Astrocyte of the cerebellum (primary cell): ENCODE measurements around the gene SNED1.

Experiments
- DNase-seq: peaks from one replicate; pipeline ENCODE4 v3.0.0-alpha.2; 2011; ENCODE audit warnings: low read depth
- H3K4me3 ChIP-seq: 2 replicates; pipeline ENCODE4 v1.5.1; 2011; ENCODE audit warnings: mild to moderate bottlenecking, low read depth, low read length, moderate library complexity
- CTCF ChIP-seq: IDR thresholded peaks from 2 replicates; pipeline ENCODE4 v1.5.1; 2012; ENCODE audit warnings: low read length, low read depth, moderate library complexity, mild to moderate bottlenecking; ENCODE audit errors: missing control alignments
- in situ Hi-C: cut with HindIII; loops from 2 replicates; pipeline ENCODE4 v1.10.0; 2017; ENCODE audit warnings: low sequenced_read_pairs

Gene SNED1

GRCh38 chr2:240964704-240965295 is 33.6 kb upstream of the SNED1 start:
- no peak for TF ChIP-seq CTCF
- no peak for DNase-seq
- in situ Hi-C loops = no loop called here
- H3K4me3 ChIP-seq = no peak overlapping the region

DNA sequence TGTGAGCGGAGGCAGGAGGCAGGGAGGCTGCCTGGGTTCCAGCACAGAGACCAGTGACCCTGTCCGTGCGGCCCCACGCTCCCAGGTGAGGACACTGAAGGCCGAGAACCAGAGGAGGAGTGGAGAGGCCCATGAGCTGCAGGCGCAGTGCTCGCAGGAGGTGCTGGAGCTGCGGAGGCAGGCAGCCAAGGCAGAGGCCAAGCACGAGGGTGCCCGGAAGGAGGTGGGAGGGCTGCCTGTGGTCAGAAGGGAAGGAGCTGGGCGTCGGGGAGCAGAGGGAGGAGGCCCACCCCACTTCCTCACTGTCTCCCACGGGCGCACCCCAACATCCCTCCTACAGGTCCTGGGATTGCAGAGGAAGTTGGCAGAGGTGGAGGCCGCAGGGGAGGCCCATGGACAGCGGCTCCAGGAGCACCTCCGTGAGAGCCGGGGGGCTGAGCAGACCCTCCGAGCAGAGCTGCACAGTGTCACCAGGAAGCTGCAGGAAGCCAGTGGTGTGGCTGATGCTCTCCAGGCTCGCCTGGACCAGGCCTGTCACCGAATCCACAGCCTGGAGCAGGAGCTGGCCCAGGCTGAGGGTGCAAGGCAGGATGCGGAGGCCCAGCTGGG is 33.0 kb upstream of the SNED1 start:
- DNase-seq = no peak
- in situ Hi-C loops = no loop called here
- no peak overlapping the region for H3K4me3 ChIP-seq
- no peak for TF ChIP-seq CTCF

DNA sequence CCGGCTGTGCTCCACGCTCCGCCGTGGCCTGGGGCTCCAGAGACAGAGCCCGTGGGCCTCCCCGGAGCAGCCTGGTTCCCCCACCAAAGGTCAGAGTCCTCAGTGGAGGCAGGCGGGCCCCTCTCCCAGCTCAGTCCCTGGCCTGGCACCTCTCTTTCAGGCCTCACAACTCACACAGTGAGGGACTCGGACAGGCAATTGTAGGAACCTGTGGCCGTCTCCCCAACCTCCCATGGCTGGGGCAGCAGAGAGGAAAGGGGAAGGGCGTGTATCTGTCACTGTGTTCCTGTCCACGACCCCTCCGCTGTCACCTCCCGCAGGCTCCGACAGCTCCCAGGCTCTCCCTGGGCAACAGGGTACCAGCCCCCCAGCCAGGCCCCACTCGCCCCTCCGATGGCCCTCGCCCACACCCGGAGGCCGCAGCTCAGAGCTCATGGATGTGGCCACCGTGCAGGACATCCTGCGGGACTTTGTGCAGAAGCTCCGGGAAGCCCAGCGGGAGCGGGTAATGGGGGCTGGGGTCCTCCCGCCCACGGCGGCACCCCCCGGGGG is 32.4 kb upstream of the SNED1 start:
- DNase-seq = no peak
- no peak overlapping the region for H3K4me3 ChIP-seq
- in situ Hi-C loops = no loop called here
- TF ChIP-seq CTCF = no peak

GRCh38 chr2:240966457-240966905 is 31.9 kb upstream of the SNED1 start:
- no peak overlapping the region for H3K4me3 ChIP-seq
- no peak for DNase-seq
- in situ Hi-C loops = no loop called here
- no peak for TF ChIP-seq CTCF

GRCh38 chr2:240966906-240967680 is 31.3 kb upstream of the SNED1 start:
- in situ Hi-C loops = no loop called here
- DNase-seq = no peak
- TF ChIP-seq CTCF = no peak

DNA sequence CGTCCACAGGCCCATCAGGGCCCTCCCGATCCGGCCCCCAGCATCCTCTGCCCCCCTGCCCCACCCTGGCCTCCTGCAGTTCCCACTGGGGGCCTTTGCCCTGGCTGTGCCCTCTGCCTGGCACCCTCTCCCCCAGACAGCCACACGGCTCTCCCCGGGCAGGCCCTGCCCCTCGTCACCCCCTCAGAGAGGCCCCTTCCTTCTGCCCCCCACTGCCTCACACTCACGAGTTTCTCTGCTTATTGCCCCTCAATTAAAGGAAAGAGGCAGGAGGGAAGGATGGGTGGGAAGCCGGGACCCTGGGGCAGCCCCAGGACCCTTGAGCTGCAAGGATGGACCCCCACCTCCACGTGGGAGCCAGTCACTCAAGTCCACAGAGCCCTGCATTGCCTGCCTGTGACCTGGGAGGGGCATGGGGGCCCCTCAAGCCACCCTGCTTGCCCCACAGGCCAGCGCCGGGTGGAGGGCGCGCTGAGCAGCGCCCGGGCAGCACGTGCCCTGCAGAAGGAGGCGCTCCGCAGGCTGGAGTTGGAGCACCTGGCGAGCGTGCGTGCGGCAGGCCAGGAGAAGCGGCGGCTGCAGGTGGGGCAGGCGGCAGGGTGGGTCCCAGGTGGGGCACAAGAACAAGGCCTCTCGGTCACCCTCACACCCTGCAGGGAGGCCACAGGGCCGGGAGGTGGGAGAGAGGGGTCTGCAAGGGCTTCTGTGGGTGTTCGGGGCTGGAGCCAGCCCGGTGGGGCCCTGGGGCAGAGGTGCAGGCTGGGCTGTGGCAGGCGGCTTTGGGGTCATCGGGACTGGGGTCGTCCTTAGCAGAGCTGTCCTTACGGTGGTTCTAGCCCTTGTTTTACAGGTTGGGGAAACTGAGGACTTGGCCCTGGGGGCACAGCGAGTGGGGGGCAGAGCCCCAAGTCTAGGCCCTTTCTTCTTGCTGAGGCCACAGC is 30.5 kb upstream of the SNED1 start:
- DNase-seq = no peak
- in situ Hi-C loops = no loop called here
- no peak for TF ChIP-seq CTCF
- H3K4me3 ChIP-seq = no peak overlapping the region

More at GRCh38 chr2:240966906-240967680, 31.3 kb upstream of the SNED1 start:
- no peak overlapping the region for H3K4me3 ChIP-seq
